Measurements from ENCODE around the gene COL28A1. TPM values are rescaled to one million over a fixed set of nuclear protein-coding genes. Genes with fewer than 3 reads are reported as not detected.

COL28A1 gene
- total and polyA plus RNA-seq, 12 donors: 0.66 to 16.0 (median 2.8) TPM

DNA sequence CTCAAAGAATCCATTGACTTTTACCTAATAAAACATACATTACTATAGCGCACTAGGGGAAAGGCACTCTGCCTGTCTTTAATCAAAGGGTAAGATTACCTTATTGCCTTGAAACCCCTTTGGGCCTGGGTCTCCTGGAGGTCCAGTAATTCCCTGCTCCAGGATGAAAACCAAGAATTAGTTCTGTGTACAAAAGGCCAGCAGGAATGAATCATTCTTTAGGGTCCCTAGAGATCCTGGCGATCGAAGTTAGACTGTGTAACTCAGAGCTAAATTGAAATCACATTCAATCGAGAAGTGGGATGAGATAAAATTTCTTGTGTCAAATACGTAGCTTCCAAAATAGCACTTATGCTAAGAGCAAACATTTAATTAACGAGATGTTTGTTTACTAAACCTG, 29.8 kb downstream of the COL28A1 start:
- no peak overlapping the region for H3K4me3 ChIP-seq
- H3K9me3 ChIP-seq (replicated peaks in 1 of 3): no peaks in the 10 kb centered on the region
- DNase-seq: no peak
- intact Hi-C loops (cut with DNase I): no loop called here
- no peaks in the 10 kb centered on the region for H3K4me1 ChIP-seq (replicated peaks in 1 of 2)
- H3K36me3 ChIP-seq (replicated peaks in 1 of 2): no peaks in the 10 kb centered on the region
- TF ChIP-seq, protein P1, sequence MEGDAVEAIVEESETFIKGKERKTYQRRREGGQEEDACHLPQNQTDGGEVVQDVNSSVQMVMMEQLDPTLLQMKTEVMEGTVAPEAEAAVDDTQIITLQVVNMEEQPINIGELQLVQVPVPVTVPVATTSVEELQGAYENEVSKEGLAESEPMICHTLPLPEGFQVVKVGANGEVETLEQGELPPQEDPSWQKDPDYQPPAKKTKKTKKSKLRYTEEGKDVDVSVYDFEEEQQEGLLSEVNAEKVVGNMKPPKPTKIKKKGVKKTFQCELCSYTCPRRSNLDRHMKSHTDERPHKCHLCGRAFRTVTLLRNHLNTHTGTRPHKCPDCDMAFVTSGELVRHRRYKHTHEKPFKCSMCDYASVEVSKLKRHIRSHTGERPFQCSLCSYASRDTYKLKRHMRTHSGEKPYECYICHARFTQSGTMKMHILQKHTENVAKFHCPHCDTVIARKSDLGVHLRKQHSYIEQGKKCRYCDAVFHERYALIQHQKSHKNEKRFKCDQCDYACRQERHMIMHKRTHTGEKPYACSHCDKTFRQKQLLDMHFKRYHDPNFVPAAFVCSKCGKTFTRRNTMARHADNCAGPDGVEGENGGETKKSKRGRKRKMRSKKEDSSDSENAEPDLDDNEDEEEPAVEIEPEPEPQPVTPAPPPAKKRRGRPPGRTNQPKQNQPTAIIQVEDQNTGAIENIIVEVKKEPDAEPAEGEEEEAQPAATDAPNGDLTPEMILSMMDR (IDR thresholded peaks at IDR 0.05): no peak
- no peak for TF ChIP-seq POLR2A (IDR thresholded peaks at IDR 0.05)
- no peaks in the 10 kb centered on the region for H3K27me3 ChIP-seq
- H3K27ac ChIP-seq: no peak overlapping the region
- WGBS, 4 donors: 76 to 88% (median 82%) methylated on average over 6 of the region's 6 CpGs

DNA sequence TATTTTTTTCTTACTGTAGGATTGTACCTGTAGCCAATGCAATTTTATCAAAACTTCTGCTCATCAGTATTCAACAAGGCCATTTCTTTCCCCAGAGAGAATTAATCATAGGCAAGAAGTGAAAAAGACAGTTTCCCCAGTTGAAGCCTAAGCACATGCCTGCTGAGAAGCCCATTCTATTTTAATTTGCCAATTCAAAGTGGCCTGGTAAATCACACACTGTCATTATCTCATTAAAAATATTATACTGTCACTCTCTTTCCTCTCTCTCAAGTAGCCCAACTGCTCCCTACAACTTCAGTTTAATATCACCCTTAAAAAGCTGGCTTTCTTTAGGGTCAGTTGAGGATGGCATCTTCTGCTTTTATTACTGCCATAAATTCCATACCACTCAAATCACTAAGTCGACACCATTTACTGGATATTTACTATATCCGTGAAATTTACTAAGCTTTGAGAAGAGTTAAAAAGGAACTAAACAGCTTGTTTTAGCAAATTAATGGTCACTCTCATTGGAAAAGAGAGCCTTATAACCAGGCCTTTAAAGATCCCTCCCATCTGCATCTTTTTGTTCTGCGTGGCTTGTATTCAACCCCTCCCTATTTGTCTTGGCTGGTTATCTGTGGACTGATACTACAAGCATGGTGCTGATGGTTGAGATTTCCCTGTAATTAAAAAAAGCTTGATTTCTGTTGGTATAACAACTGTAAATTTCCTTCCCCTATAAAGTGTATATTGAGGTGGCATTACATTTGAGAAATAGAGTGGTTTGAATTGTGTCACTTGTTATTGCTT, 30.6 kb downstream of the COL28A1 start:
- H3K36me3 ChIP-seq (replicated peaks in 1 of 2): no peaks in the 10 kb centered on the region
- no peaks in the 10 kb centered on the region for H3K9me3 ChIP-seq (replicated peaks in 1 of 3)
- H3K27me3 ChIP-seq: no peaks in the 10 kb centered on the region
- 57 to 79% (median 66%) methylated on average over 3 of the region's 3 CpGs for WGBS, 4 donors
- intact Hi-C loops (cut with DNase I): no loop called here
- no peak overlapping the region for H3K4me3 ChIP-seq
- DNase-seq: no peak
- H3K4me1 ChIP-seq (replicated peaks in 1 of 2): no peaks in the 10 kb centered on the region
- TF ChIP-seq, protein P1 (IDR thresholded peaks at IDR 0.05): no peak
- TF ChIP-seq POLR2A (IDR thresholded peaks at IDR 0.05): no peak
- no peak overlapping the region for H3K27ac ChIP-seq

DNA sequence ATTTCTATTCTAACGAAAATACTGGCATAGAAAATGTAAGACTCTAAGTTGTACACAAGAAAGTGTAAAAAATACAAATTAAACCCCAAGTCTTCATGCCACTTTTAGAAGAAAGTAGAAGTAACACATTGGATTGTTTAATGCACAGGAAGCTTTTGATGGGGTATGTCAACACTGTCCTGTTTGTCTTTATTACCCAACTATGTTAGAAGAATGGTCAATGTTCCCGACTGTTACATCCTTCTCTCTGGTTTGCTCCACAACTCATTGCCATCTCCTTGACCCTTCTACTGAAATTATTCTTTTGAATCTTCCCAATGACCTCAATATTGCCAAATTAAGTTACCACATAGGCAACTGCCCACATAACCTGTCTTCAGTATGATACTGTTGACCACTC, 35.8 kb downstream of the COL28A1 start:
- TF ChIP-seq, protein P1 (IDR thresholded peaks at IDR 0.05): no peak
- H3K27me3 ChIP-seq: no peaks in the 10 kb centered on the region
- no peaks in the 10 kb centered on the region for H3K9me3 ChIP-seq (replicated peaks in 1 of 3)
- DNase-seq: no peak
- no peaks in the 10 kb centered on the region for H3K4me1 ChIP-seq (replicated peaks in 1 of 2)
- intact Hi-C loops (cut with DNase I): no loop called here
- no peak overlapping the region for H3K27ac ChIP-seq
- no peaks in the 10 kb centered on the region for H3K36me3 ChIP-seq (replicated peaks in 1 of 2)
- no peak overlapping the region for H3K4me3 ChIP-seq
- 73 to 80% (median 75%) methylated on average over 2 of the region's 2 CpGs for WGBS, 4 donors

DNA sequence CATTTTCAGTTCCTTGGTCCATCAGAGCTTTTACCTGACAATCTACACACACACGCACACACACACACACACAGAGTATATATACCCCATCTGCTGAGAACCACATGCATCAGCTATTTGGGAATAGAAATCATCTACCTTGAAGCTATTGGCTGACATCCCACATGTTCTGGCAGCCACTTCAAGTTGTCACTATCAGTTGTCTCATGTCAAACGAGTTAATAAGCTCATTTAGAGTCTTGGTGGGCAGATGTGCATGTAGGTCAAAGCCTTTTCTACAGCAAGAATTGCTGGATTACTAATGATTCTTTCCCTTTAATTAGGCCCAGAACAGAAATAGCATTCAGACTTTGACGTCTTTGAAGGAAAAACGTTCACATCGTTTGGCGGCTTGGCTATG, 36.8 kb downstream of the COL28A1 start:
- intact Hi-C loops (cut with DNase I): no loop called here
- 67 to 79% (median 72%) methylated on average over 6 of the region's 6 CpGs for WGBS, 4 donors
- Histone ChIP-seq H3K27ac (no peak overlapping the region), H3K27me3 (no peaks in the 10 kb centered on the region), H3K4me3 (no peak overlapping the region), H3K4me1 (replicated peaks in 1 of 2) (no peaks in the 10 kb centered on the region), H3K36me3 (replicated peaks in 1 of 2) (no peaks in the 10 kb centered on the region), H3K9me3 (replicated peaks in 1 of 3) (no peaks in the 10 kb centered on the region)
- DNase-seq: no peak
- TF ChIP-seq POLR2A (IDR thresholded peaks at IDR 0.05): no peak
- TF ChIP-seq, protein P1 (IDR thresholded peaks at IDR 0.05): no peak

All from adrenal gland (tissue), 12 donors.